Fibroblast of lung (primary cell): ENCODE results near the gene EDA.

Source experiments
- CTCF ChIP-seq, 2 donors: IDR thresholded peaks in 1 of 2; conservative IDR thresholded peaks in 1 of 2; 1 replicate in 1 of 2; 2 replicates in 1 of 2; pipeline ENCODE4 v1.5.1; 2011 to 2012; ENCODE audit warnings: low read length in 2 of 2, control low read depth in 1 of 2, inconsistent platforms in 1 of 2, low read depth in 1 of 2, mild to moderate bottlenecking in 1 of 2
- EZH2 ChIP-seq: IDR thresholded peaks from 2 replicates; pipeline ENCODE4 v1.5.1; 2012; ENCODE audit warnings: low read length, control low read depth, mild to moderate bottlenecking; ENCODE audit errors: missing control alignments

DNA sequence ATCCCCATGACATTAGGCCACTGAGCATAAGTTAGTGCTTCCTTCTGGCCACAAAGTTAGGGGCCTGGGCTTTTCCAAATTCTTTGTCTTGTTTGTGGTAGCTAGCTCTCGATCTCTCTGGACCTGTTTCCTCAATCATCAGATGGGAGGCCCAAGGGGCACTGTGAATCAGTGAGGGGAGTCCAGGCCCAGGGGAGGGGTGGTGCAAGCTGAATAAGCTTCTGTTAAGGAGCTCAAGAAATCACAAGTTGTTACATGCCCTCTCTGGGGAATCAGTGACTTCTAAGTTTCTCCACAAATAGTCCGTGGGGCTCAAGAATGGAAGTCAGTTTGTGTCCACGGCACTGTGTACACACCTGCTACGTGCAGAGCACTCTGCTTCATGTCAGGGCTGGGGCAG, 418.7 kb downstream of the EDA start:
- no peak for TF ChIP-seq CTCF (conservative IDR thresholded peaks at IDR 0.05 in 1 of 2, IDR thresholded peaks at IDR 0.05 in 1 of 2; ENCODE audit: low read depth in 1 of 2, low read length in 2 of 2)
- TF ChIP-seq EZH2, result no peak
